Ovary (tissue), 9 donors: Measurements from ENCODE around the gene LAMTOR1. TPM values are rescaled to one million over a fixed set of nuclear protein-coding genes. Genes with fewer than 3 reads are reported as not detected.

Experiments used
- DNase-seq, 5 donors: peaks; one replicate each; pipeline ENCODE4 v3.0.0-alpha.2; 2019 to 2020
- H3K27ac ChIP-seq, 2 donors: fragments of 200-600 bp; one replicate each; pipeline versions ENCODE4 v1.5.1 to v1.8.0; 2019 to 2022
- H3K27me3 ChIP-seq: fragments of 200-600 bp; one replicate; pipeline ENCODE4 v1.8.0; 2022
- H3K36me3 ChIP-seq: fragments of 200-600 bp; sonication (generic); one replicate; pipeline ENCODE4 v1.5.1; 2019
- H3K4me1 ChIP-seq: one replicate; pipeline ENCODE4 v1.8.1; 2013; ENCODE audit warnings: mild to moderate bottlenecking, moderate library complexity; ENCODE audit not compliant: insufficient read depth
- H3K4me3 ChIP-seq: fragments of 200-600 bp; sonication (generic); one replicate; pipeline ENCODE4 v1.5.1; 2017
- H3K9me3 ChIP-seq, 2 donors: fragments of 200-600 bp in 1 of 2; sonication (generic) in 1 of 2; one replicate each; pipeline versions ENCODE4 v1.5.1 to v1.8.1; 2013 to 2019; ENCODE audit warnings: mild to moderate bottlenecking in 1 of 2, moderate library complexity in 1 of 2
- CTCF ChIP-seq, 3 donors: fragments of 450-650 bp in 2 of 3; fragments of 200-600 bp in 1 of 3; IDR thresholded peaks; one replicate each; pipeline versions ENCODE4 v1.5.1 to v1.8.0; 2016 to 2022; ENCODE audit warnings: antibody characterized with exemption in 3 of 3, mild to moderate bottlenecking in 1 of 3
- EP300 ChIP-seq: sonication (generic); formaldehyde crosslinking; IDR thresholded peaks from one replicate; pipeline ENCODE4 v1.6.1; 2017; ENCODE audit warnings: antibody characterized with exemption
- POLR2A ChIP-seq: fragments of 450-650 bp; IDR thresholded peaks from one replicate; pipeline ENCODE4 v1.6.1; 2017; ENCODE audit warnings: antibody characterized with exemption, mild to moderate bottlenecking, moderate library complexity
- WGBS, 3 donors: extraction: QIAGEN DNeasy Blood & Tissue Kit in 1 of 3; methylation state at CpG; one replicate each; pipeline versions ENCODE4 v1.1.5 to v1.1.7; 2013 to 2017; 5-methylcytosine and 5-hydroxymethylcytosine counted together
- intact Hi-C, 4 donors: fragments of 100-400 bp; cut with DNase I; formaldehyde crosslinking; loops; one replicate each; pipeline versions ENCODE4 v1.11.0 to v1.15.1; 2022 to 2023
- polyA plus RNA-seq, 2 donors: library from polyadenylated mRNA; stranded (reverse); fragments of 200-250 nt in 1 of 2; fragments of 350-450 nt in 1 of 2; fragmentation: Illumina TruSeq in 1 of 2; extraction: RNeasy Lipid Tissue Mini Kit (QIAGEN cat#74804) in 1 of 2; gene quantifications; one replicate each; pipeline ENCODE4 v1.2.3, GENCODE V29; 2013 to 2014
- total RNA-seq, 7 donors: library from RNA; depleted of rRNA in 2 of 7; stranded (reverse); fragments of >200 nt in 2 of 7; fragmentation: NEBNext Ultra II Directional in 3 of 7; extraction: Animal tissue kit (Norgen Biotek cat#: 25700) in 3 of 7; gene quantifications; one replicate each; pipeline versions ENCODE4 v1.1.0 to v1.2.4, GENCODE V29; 2016 to 2023
- donor health status: DM: no; HTN: no; CAD: no; lungs with moderate emphysema.
- donor health status: DM: no; HTN: no; CAD: no.
- donor health status: Bipolar disorder and iron deficiency.
- donor health status: DM: yes; HTN: yes; CAD: no.
- donor health status: DM: no; HTN: no; CAD: no.
- donor health status: DM: yes; HTN: yes; CAD: no.

LAMTOR1 gene
- total and polyA plus RNA-seq, 9 donors: 64.0 to 118 (median 75.1) TPM

- H3K27ac ChIP-seq: no peak overlapping the region
- H3K36me3 ChIP-seq: no peaks in the 10 kb centered on the region
- no peak for TF ChIP-seq EP300
- H3K27me3 ChIP-seq: no peaks in the 10 kb centered on the region
- intact Hi-C loops: loop anchor here in 1 of 4 donors (5.0 kb wide), 1 partner anchor 61 kb away; no protein-coding TSS in a partner anchor
- H3K4me1 ChIP-seq: no peaks in the 10 kb centered on the region
- H3K4me3 ChIP-seq: no peak overlapping the region
- 82 to 87% (median 86%) methylated on average over 4 of the region's 4 CpGs for WGBS, 3 donors
- no peaks in the 10 kb centered on the region for H3K9me3 ChIP-seq
- DNase-seq: no peak
Measured at GRCh38 chr11:72088076-72088808, 14.9 kb downstream of the LAMTOR1 start.

GRCh38 chr11:72085621-72086351, 17.3 kb downstream of the LAMTOR1 start:
- TF ChIP-seq POLR2A: no peak
- TF ChIP-seq CTCF (IDR thresholded peaks at IDR 0.05): no peak
- TF ChIP-seq EP300: no peak
- 79 to 95% (median 85%) methylated on average over 3 of the region's 3 CpGs for WGBS, 3 donors
- Histone ChIP-seq H3K27ac (no peak overlapping the region), H3K27me3 (no peaks in the 10 kb centered on the region), H3K4me3 (no peak overlapping the region), H3K36me3 (no peaks in the 10 kb centered on the region), H3K4me1 (no peaks in the 10 kb centered on the region), H3K9me3 (no peaks in the 10 kb centered on the region)
- intact Hi-C loops: loop anchor here in 1 of 4 donors (5.0 kb wide), 1 partner anchor 58 kb away; no protein-coding TSS in a partner anchor
- no peak for DNase-seq

GRCh38 chr11:72084965-72085364, 18.1 kb downstream of the LAMTOR1 start:
- Histone ChIP-seq H3K4me3 (no peak overlapping the region), H3K4me1 (no peaks in the 10 kb centered on the region), H3K27me3 (no peaks in the 10 kb centered on the region), H3K36me3 (no peaks in the 10 kb centered on the region), H3K27ac (no peak overlapping the region), H3K9me3 (no peaks in the 10 kb centered on the region)
- TF ChIP-seq POLR2A (no peak), CTCF (IDR thresholded peaks at IDR 0.05) (no peak), EP300 (no peak)
- no peak for DNase-seq
- intact Hi-C loops: loop anchor here in 1 of 4 donors (5.0 kb wide), 1 partner anchor 58 kb away; no protein-coding TSS in a partner anchor
- 93 to 95% (median 93%) methylated on average over 1 of the region's 1 CpG for WGBS, 3 donors

- H3K9me3 ChIP-seq: no peaks in the 10 kb centered on the region
- intact Hi-C loops: no loop called here
- no peak overlapping the region for H3K4me3 ChIP-seq
- WGBS, 3 donors: 80 to 88% (median 84%) methylated on average over 4 of the region's 4 CpGs
- H3K36me3 ChIP-seq: no peaks in the 10 kb centered on the region
- no peaks in the 10 kb centered on the region for H3K4me1 ChIP-seq
- TF ChIP-seq EP300: no peak
- TF ChIP-seq POLR2A: no peak
- TF ChIP-seq CTCF (IDR thresholded peaks at IDR 0.05): no peak
- DNase-seq: no peak
- H3K27me3 ChIP-seq: no peaks in the 10 kb centered on the region
- no peak overlapping the region for H3K27ac ChIP-seq
Measured at GRCh38 chr11:72084076-72084475, 19.0 kb downstream of the LAMTOR1 start.
